Measurements from ENCODE around the gene ALG12. TPM values are rescaled to one million over a fixed set of nuclear protein-coding genes. Genes with fewer than 3 reads are reported as not detected.

ALG12 gene
- total and polyA plus RNA-seq, 2 of the 4 experiments (the other 2 are of a cell fraction) = 7.2 to 10.9 TPM

DNA sequence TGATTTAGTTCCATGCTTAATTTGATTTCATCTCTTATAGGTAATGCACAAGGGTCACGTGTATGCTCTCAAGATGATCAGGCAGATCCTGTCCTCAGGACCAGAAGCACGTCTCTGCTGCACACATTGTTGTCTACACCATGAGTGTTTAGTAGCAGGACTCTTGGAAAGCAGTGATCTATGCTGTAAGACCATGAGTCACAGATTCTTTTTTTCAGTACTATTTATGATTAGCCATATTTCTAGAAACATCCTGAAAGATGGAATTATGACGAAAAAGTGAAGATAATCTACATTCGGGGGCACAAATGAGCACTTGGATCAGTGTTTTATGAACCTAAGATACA lies 35.0 kb downstream of the ALG12 start:
- TF ChIP-seq MAZ (IDR thresholded peaks at IDR 0.05; ENCODE audit: borderline replicate concordance, low read depth, low read length) = no peak
- no peak for TF ChIP-seq NFE2L2 (IDR thresholded peaks at IDR 0.05; ENCODE audit: low read depth, low read length)
- TF ChIP-seq CHD1 (IDR thresholded peaks at IDR 0.05; ENCODE audit: low read depth, low read length) = no peak
- no peak for TF ChIP-seq RCOR1 (IDR thresholded peaks at IDR 0.05; ENCODE audit: insufficient replicate concordance, low read length)
- no peak for TF ChIP-seq CEBPB (IDR thresholded peaks at IDR 0.05; ENCODE audit: low read depth, low read length)
- no TSS peak for BruUV-seq (replicated peaks)
- no peak overlapping the region for H4K5ac ChIP-seq (ENCODE audit: low read depth, low read length)
- H2BK120ac ChIP-seq (ENCODE audit: low read depth, low read length) = no peak overlapping the region
- H3K56ac ChIP-seq (ENCODE audit: extremely low read depth, insufficient read depth, low read length) = no peak overlapping the region
- POLR2A ChIA-PET (ENCODE audit: unreplicated experiment) = no interaction called here
- H2AK9ac ChIP-seq (replicated peaks; ENCODE audit: low read depth, low read length, poor library complexity) = no peak overlapping the region
- H3K14ac ChIP-seq (replicated peaks; ENCODE audit: low read depth, low read length) = no peak overlapping the region
- in situ Hi-C loops (cut with MboI; ENCODE audit: low sequenced_read_pairs) = no loop called here
- CTCF ChIA-PET = no interaction called here
- H4K8ac ChIP-seq (ENCODE audit: low read depth in 2 of 2, low read length in 2 of 2) = no peak overlapping the region
- no peak overlapping the region for H3K4me3 ChIP-seq (ENCODE audit: insufficient read depth, low read depth, low read length)
- no peak overlapping the region for H2BK5ac ChIP-seq (ENCODE audit: low read depth, low read length, poor library complexity, severe bottlenecking)
- H3K27me3 ChIP-seq (ENCODE audit: control insufficient read depth, insufficient read depth, low read length) = no peaks in the 10 kb centered on the region
- no peak overlapping the region for H2BK15ac ChIP-seq (ENCODE audit: low read depth, low read length)
- H3K23ac ChIP-seq (ENCODE audit: low read depth, low read length) = no peak overlapping the region
- dilution Hi-C loops (cut with HindIII; ENCODE audit: low sequenced_read_pairs, unreplicated experiment) = no loop called here
- H2AFZ ChIP-seq (replicated peaks; ENCODE audit: low read length, poor library complexity) = no peak overlapping the region
- no peak overlapping the region for H3K4me2 ChIP-seq (ENCODE audit: low read depth, low read length)
- H3K9me3 ChIP-seq (ENCODE audit: control insufficient read depth, insufficient read depth, low read length) = peaks cover 4% of the 10 kb centered on the region; the same call in 1 of the 2 replicates
- no peak overlapping the region for H3K4ac ChIP-seq (ENCODE audit: low read depth, low read length)
- H2AK5ac ChIP-seq (ENCODE audit: low read depth, low read length) = no peak overlapping the region
- no CpG with 5 or more reads among the region's 4 CpGs for WGBS, 2 experiments (ENCODE audit: extremely low coverage in 2 of 2, insufficient read length in 1 of 2)
- no peak overlapping the region for H3K9ac ChIP-seq (ENCODE audit: low read depth, low read length)
- H3K79me1 ChIP-seq (ENCODE audit: low read depth in 1 of 2, low read length in 2 of 2) = peaks cover 32 to 79% of the 10 kb centered on the region in 2 experiments
- H3K27ac ChIP-seq (ENCODE audit: insufficient read depth, low read length) = no peak overlapping the region
- H3K9me1 ChIP-seq (ENCODE audit: insufficient read depth, low read length) = peaks cover 11% of the 10 kb centered on the region
- peak; percentile 66 for DNase-seq
- ATAC-seq (ENCODE audit: low read depth) = peak; percentile 72
- intact Hi-C loops (cut with micrococcal nuclease) = no loop called here
- H4K20me1 ChIP-seq (ENCODE audit: insufficient read depth, low read length) = peaks cover 43% of the 10 kb centered on the region
- H3K4me1 ChIP-seq (ENCODE audit: control insufficient read depth, insufficient read depth, low read length) = peaks cover 4% of the 10 kb centered on the region; the same call in 1 of the 2 replicates
- no peak overlapping the region for H4K91ac ChIP-seq (ENCODE audit: insufficient read depth, low read depth, low read length)
- H3K36me3 ChIP-seq (ENCODE audit: control insufficient read depth, insufficient read depth, low read length) = peaks cover 34% of the 10 kb centered on the region
- H3K18ac ChIP-seq (ENCODE audit: low read depth, low read length) = no peak overlapping the region
- no peak overlapping the region for H2BK20ac ChIP-seq (ENCODE audit: low read depth, low read length)

Data from IMR-90 (cell line).